OCI-M1 (cell line): ENCODE results near the gene PRKN.

ENCODE experiments used
- DNase-seq: peaks from one replicate; lab custom pipeline; 2025; lab: John Stamatoyannopoulos, UW

Gene PRKN

GRCh38 chr6:162237331-162237730 is 490.2 kb downstream of the PRKN start:
- DNase-seq, result no peak

- no peak for DNase-seq
Observed at GRCh38 chr6:162234631-162235030, 492.9 kb downstream of the PRKN start.

GRCh38 chr6:162230147-162230752 is 497.3 kb downstream of the PRKN start:
- no peak for DNase-seq

- no peak for DNase-seq
Observed at GRCh38 chr6:162229093-162229492, 498.5 kb downstream of the PRKN start.

- no peak for DNase-seq
Observed at GRCh38 chr6:162226803-162227202, 500.8 kb downstream of the PRKN start.

- no peak for DNase-seq
Observed at GRCh38 chr6:162222521-162222920, 505.0 kb downstream of the PRKN start.

GRCh38 chr6:162220876-162221275 is 506.7 kb downstream of the PRKN start:
- DNase-seq, result no peak

- no peak for DNase-seq
Observed at GRCh38 chr6:162219266-162219665, 508.3 kb downstream of the PRKN start.

GRCh38 chr6:162217811-162218493 is 509.6 kb downstream of the PRKN start:
- DNase-seq, result no peak

- DNase-seq, result no peak
Observed at GRCh38 chr6:162217058-162217457, 510.5 kb downstream of the PRKN start.

GRCh38 chr6:162211777-162212176 is 515.8 kb downstream of the PRKN start:
- DNase-seq, result no peak

- no peak for DNase-seq
Observed at GRCh38 chr6:162211022-162211421, 516.5 kb downstream of the PRKN start.

GRCh38 chr6:162203287-162203686 is 524.3 kb downstream of the PRKN start:
- DNase-seq, result no peak

GRCh38 chr6:162200945-162201690 is 526.4 kb downstream of the PRKN start:
- DNase-seq, result no peak

GRCh38 chr6:162200041-162200440 is 527.5 kb downstream of the PRKN start:
- no peak for DNase-seq

- no peak for DNase-seq
Observed at GRCh38 chr6:162198925-162199324, 528.6 kb downstream of the PRKN start.

GRCh38 chr6:162198076-162198475 is 529.5 kb downstream of the PRKN start:
- no peak for DNase-seq

- DNase-seq, result no peak
Observed at GRCh38 chr6:162195441-162195840, 532.1 kb downstream of the PRKN start.

GRCh38 chr6:162190981-162191380 is 536.6 kb downstream of the PRKN start:
- no peak for DNase-seq

- DNase-seq, result no peak
Observed at GRCh38 chr6:162187168-162187935, 540.2 kb downstream of the PRKN start.

- no peak for DNase-seq
Observed at GRCh38 chr6:162184465-162184864, 543.1 kb downstream of the PRKN start.

GRCh38 chr6:162181741-162182401 is 545.7 kb downstream of the PRKN start:
- DNase-seq, result peak; percentile 21
